Osteoblast (primary cell): Measurements from ENCODE around the gene HEYL. TPM values are rescaled to one million over a fixed set of nuclear protein-coding genes. Genes with fewer than 3 reads are reported as not detected.

Source experiments
- DNase-seq: peaks from one replicate; pipeline ENCODE4 v3.0.0; 2011; ENCODE audit warnings: low spot score, mixed read lengths; ENCODE audit not compliant: insufficient read length; ENCODE audit errors: missing footprints
- H2AFZ ChIP-seq: 2 replicates; pipeline ENCODE4 v1.6.0; 2011; ENCODE audit warnings: mild to moderate bottlenecking, low read length
- H3K27ac ChIP-seq: 2 replicates; pipeline ENCODE4 v1.5.1; 2011; ENCODE audit warnings: mild to moderate bottlenecking, low read depth, low read length, moderate library complexity
- H3K27me3 ChIP-seq: 2 replicates; pipeline ENCODE4 v1.6.0; 2012; ENCODE audit warnings: mild to moderate bottlenecking, control low read depth, inconsistent platforms, low read length, moderate library complexity; ENCODE audit not compliant: insufficient read depth
- H3K36me3 ChIP-seq: 2 replicates; pipeline ENCODE4 v1.5.1; 2011; ENCODE audit warnings: mild to moderate bottlenecking, low read length, control low read depth, moderate library complexity; ENCODE audit not compliant: insufficient read depth
- H3K4me1 ChIP-seq: 2 replicates; pipeline ENCODE4 v1.5.1; 2011; ENCODE audit warnings: mild to moderate bottlenecking, low read length, control low read depth, moderate library complexity; ENCODE audit not compliant: insufficient read depth
- H3K4me2 ChIP-seq: 2 replicates; pipeline ENCODE4 v1.6.0; 2011; ENCODE audit warnings: mild to moderate bottlenecking, low read length; ENCODE audit not compliant: insufficient read depth
- H3K4me3 ChIP-seq: fragments of 200-600 bp; sonication (generic); 3 replicates; pipeline ENCODE4 v1.5.1; 2012; ENCODE audit warnings: mild to moderate bottlenecking, low read length, inconsistent platforms; ENCODE audit not compliant: insufficient read depth
- H3K79me2 ChIP-seq: 2 replicates; pipeline ENCODE4 v1.6.0; 2012; ENCODE audit warnings: mild to moderate bottlenecking, low read length, control low read depth, inconsistent platforms; ENCODE audit not compliant: insufficient read depth
- H3K9me3 ChIP-seq: 2 replicates; pipeline ENCODE4 v1.5.1; 2011; ENCODE audit warnings: low read depth, low read length, control low read depth
- H4K20me1 ChIP-seq: 2 replicates; pipeline ENCODE4 v1.6.0; 2012; ENCODE audit warnings: mild to moderate bottlenecking, low read length, control low read depth; ENCODE audit not compliant: insufficient read depth
- total RNA-seq: library from RNA; depleted of rRNA; stranded (reverse); fragments of >200 nt; gene quantifications from 2 replicates; pipeline ENCODE4 v1.2.3, GENCODE V29; 2012
- TF ChIP-seq, protein P1 (sequence below): IDR thresholded peaks from 2 replicates; pipeline ENCODE4 v1.5.1; 2011; ENCODE audit warnings: mild to moderate bottlenecking, low read depth, low read length, moderate library complexity; ENCODE audit errors: extremely low read depth

Gene HEYL
- total RNA-seq, 1 donor: under 0.01 TPM

DNA sequence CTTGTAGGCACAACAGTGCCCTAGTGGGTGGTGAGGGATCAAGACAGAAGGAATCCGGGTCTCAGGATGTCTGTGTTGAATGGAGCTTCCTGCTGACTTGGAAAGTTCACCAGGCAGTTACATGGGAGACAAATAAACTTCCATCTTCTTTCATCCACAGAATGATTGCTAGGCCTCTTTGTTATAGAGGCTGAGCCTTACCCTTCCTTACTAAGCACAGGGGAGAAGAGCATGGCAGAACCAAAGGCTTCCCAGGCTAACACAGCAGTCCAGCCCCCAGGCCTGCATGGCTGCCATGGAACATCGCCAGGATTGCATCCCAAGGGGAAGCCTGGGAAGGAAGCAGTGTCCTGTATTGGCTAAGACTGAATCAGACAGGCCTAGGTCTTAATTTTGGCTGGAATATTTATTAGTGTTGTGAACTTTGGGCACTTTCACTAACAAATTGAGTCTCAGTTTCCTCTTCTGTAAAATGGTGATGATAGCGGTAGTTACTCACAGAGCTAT is 18.7 kb downstream of the HEYL start:
- no peak for DNase-seq
- no peak overlapping the region for H3K27ac ChIP-seq
- no peaks in the 10 kb centered on the region for H3K9me3 ChIP-seq
- TF ChIP-seq, protein P1, sequence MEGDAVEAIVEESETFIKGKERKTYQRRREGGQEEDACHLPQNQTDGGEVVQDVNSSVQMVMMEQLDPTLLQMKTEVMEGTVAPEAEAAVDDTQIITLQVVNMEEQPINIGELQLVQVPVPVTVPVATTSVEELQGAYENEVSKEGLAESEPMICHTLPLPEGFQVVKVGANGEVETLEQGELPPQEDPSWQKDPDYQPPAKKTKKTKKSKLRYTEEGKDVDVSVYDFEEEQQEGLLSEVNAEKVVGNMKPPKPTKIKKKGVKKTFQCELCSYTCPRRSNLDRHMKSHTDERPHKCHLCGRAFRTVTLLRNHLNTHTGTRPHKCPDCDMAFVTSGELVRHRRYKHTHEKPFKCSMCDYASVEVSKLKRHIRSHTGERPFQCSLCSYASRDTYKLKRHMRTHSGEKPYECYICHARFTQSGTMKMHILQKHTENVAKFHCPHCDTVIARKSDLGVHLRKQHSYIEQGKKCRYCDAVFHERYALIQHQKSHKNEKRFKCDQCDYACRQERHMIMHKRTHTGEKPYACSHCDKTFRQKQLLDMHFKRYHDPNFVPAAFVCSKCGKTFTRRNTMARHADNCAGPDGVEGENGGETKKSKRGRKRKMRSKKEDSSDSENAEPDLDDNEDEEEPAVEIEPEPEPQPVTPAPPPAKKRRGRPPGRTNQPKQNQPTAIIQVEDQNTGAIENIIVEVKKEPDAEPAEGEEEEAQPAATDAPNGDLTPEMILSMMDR: no peak
- H3K79me2 ChIP-seq: no peaks in the 10 kb centered on the region
- H4K20me1 ChIP-seq: no peaks in the 10 kb centered on the region
- H2AFZ ChIP-seq: no peak overlapping the region
- H3K4me3 ChIP-seq: no peak overlapping the region
- H3K4me2 ChIP-seq: no peak overlapping the region
- H3K27me3 ChIP-seq: no peaks in the 10 kb centered on the region
- H3K36me3 ChIP-seq: no peaks in the 10 kb centered on the region
- H3K4me1 ChIP-seq: no peaks in the 10 kb centered on the region

- Histone ChIP-seq H3K4me2 (no peak overlapping the region), H3K9me3 (no peaks in the 10 kb centered on the region), H4K20me1 (no peaks in the 10 kb centered on the region), H3K36me3 (no peaks in the 10 kb centered on the region), H3K27ac (no peak overlapping the region), H3K4me1 (no peaks in the 10 kb centered on the region), H3K79me2 (no peaks in the 10 kb centered on the region), H3K4me3 (no peak overlapping the region), H2AFZ (no peak overlapping the region), H3K27me3 (no peaks in the 10 kb centered on the region)
- DNase-seq: no peak
- TF ChIP-seq, protein P1: no peak
These were observed 21.9 kb downstream of the HEYL start for GRCh38 chr1:39617488-39618049.

GRCh38 chr1:39615086-39615673 is 24.3 kb downstream of the HEYL start:
- Histone ChIP-seq H3K4me1 (no peaks in the 10 kb centered on the region), H4K20me1 (no peaks in the 10 kb centered on the region), H3K27ac (no peak overlapping the region), H3K36me3 (no peaks in the 10 kb centered on the region), H3K27me3 (no peaks in the 10 kb centered on the region), H3K4me3 (no peak overlapping the region), H3K4me2 (no peak overlapping the region), H3K9me3 (no peaks in the 10 kb centered on the region), H2AFZ (no peak overlapping the region), H3K79me2 (no peaks in the 10 kb centered on the region)
- DNase-seq: no peak
- TF ChIP-seq, protein P1: no peak

- no peaks in the 10 kb centered on the region for H3K4me1 ChIP-seq
- H3K4me2 ChIP-seq: no peak overlapping the region
- H3K79me2 ChIP-seq: no peaks in the 10 kb centered on the region
- no peak overlapping the region for H2AFZ ChIP-seq
- no peak overlapping the region for H3K27ac ChIP-seq
- H3K36me3 ChIP-seq: no peaks in the 10 kb centered on the region
- DNase-seq: no peak
- H3K27me3 ChIP-seq: no peaks in the 10 kb centered on the region
- no peaks in the 10 kb centered on the region for H4K20me1 ChIP-seq
- TF ChIP-seq, protein P1: no peak
- H3K4me3 ChIP-seq: no peak overlapping the region
- no peaks in the 10 kb centered on the region for H3K9me3 ChIP-seq
These were observed 25.0 kb downstream of the HEYL start for GRCh38 chr1:39614488-39614887.
